Vein endothelial cell (primary cell): ENCODE data around the gene SLC7A6OS. TPM values are rescaled to one million over a fixed set of nuclear protein-coding genes. Genes with fewer than 3 reads are reported as not detected.

Experiments
- small RNA-seq: library from RNA; depleted of rRNA; stranded (forward); fragments of <200 nt; gene quantifications from one replicate; pipeline ENCODE3, GENCODE V24; 2012
- total RNA-seq: library from RNA; depleted of rRNA; stranded (reverse); fragments of >200 nt; gene quantifications from 2 replicates; pipeline ENCODE4 v1.2.3, GENCODE V29; 2012

Gene SLC7A6OS
- 14.0 and 16.4 TPM in 2 replicates for total RNA-seq

DNA sequence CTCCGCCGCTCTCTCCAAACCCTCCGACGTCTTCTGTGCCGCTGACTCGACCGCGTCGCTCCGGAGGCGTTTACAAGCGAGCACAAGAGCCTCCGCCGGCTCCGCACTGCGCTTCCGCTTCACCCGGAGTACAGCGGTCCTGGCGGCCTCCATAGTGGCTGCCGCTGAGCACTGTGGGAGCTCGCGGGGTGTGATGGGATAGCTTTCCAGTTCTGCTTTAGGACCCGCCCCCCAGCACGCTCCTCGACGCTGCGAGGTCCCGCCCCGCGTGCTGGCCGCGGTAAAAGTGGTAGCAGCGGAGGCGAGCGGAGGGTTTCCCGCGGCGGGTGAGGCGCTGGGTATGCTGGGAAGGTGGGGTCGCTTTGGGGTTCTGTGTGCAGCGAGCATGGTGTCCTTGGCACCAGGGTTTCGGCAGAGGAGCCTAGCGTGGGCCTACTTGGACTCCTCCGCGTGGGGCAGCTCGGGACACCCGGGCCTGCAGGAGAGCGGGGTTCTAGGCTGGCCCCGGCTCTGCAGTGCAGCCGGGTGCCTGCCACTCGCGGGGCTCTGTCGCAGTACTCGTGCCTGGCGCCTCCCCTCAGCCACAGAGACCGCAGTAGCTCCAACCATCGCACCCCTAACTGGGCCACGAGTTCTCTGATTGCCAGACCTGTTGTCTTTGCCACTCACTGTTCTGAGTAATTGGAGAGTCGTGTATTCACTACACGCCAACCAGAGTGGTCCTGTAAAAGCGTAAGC lies at the start of gene SLC7A6OS, which contains the start of gene PRMT7:
TSS of gene SLC7A6OS (minus strand) at position 173 of the 738 bp plus-strand sequence. CDS start at position 153, 20 bp downstream.
TSS of gene PRMT7 (plus strand) at position 246 of the 738 bp plus-strand sequence. CDS start 4,961 bp downstream, outside the sequence.

DNA sequence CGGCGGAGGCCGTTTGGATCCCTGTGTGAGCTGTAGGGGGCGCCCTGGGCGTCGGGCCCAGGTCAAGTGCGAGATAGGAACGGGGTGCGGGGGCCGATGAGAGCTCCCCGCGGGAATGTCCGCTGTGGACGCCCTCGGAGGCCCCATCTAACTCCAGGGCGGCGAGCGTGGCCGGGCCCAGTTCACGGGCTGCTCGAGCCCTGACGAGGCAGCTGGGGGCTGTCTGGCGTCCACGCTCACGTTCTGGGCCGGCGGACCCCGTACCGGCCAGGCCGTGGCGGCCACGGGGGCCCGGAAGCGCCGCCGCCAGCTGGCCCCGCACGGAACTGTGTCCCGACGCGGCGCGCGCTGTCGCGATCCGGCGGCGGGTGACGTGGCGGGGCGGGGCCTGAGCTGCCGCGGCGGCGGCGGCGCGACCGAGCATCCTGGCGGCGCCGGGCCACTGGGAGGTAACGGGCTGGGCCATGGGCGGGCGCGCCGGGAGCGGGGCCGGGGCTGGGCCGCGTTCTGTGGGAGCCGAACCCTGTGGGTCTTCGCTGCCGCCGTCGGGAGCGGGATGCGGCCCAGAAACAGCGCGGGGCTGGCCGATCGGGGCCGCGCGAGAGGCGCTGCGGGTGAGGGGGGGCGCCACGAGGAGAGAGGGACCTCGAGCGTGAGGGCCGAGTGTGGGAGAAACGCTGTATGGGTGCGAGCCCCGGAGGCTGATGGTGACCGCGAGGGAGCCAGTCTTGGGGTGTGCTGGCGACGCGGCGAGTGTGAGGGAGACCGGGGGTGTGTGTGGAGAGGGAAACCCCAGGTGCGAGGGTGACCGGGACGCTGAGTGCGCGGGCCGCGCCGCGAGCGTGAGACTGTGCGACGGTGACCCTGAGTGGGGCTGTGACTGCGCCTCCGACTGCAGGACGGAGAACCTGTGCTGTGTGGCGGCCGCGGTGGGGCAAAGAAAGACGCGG lies 46.3 kb downstream of the SLC7A6OS start, which contains the start of gene SLC7A6:
TSS of gene SLC7A6 (plus strand) at position 399 of the 950 bp plus-strand sequence. CDS start 10,201 bp downstream, outside the sequence.

Small RNAs within 50 kb of the gene (small RNA-seq; reads per million reads assigned to genes)
- not detected for gene RNU4-30P
- gene RNU6-1262P = not detected

Other genes with a start within 250 kb of the SLC7A6OS start
- 35.4 and 35.6 TPM in 2 replicates for gene NFATC3, start 225.6 kb downstream of the SLC7A6OS start, total RNA-seq
- 0.29 and 0.98 TPM in 2 replicates for gene ESRP2, start 74.8 kb downstream of the SLC7A6OS start, total RNA-seq
- gene PLA2G15, start 65.6 kb downstream of the SLC7A6OS start, total RNA-seq = 23.7 and 28.7 TPM in 2 replicates
- gene SLC7A6, start 46.4 kb downstream of the SLC7A6OS start, total RNA-seq = 55.9 and 56.3 TPM in 2 replicates
- gene PRMT7, start 73 bp upstream of the SLC7A6OS start, total RNA-seq = 38.4 and 39.8 TPM in 2 replicates
- gene SMPD3, start 137.6 kb upstream of the SLC7A6OS start, total RNA-seq = 0.10 and 0.33 TPM in 2 replicates
- gene ZFP90, start 228.3 kb upstream of the SLC7A6OS start, total RNA-seq = 19.2 and 22.5 TPM in 2 replicates